OCI-LY7 (cell line): Measurements from ENCODE around the gene KRTAP12-2. TPM values are rescaled to one million over a fixed set of nuclear protein-coding genes. Genes with fewer than 3 reads are reported as not detected.

ENCODE experiments used
- BruUV-seq: library from RNA; stranded (reverse); fragments of 400-500 nt; replicated peaks from 2 replicates; lab custom pipeline; 2021; lab: Mats Ljungman, UMichigan
- CTCF ChIA-PET: fragments of 300-600 bp; sonication (Branson Sonifier 250); formaldehyde crosslinking; loops from one replicate; lab custom pipeline; 2022; ENCODE audit warnings: antibody characterized with exemption; ENCODE audit not compliant: unreplicated experiment; lab: Charles Lee
- POLR2A ChIA-PET: fragments of 300-600 bp; sonication (Branson Sonifier 250); formaldehyde crosslinking; loops from one replicate; lab custom pipeline; 2022; ENCODE audit warnings: antibody characterized with exemption; lab: Charles Lee
- DNase-seq: peaks from one replicate; pipeline ENCODE4 v3.0.0-alpha.2; 2015; ENCODE audit warnings: low spot score
- H2AFZ ChIP-seq: fragments of 200-600 bp; sonication (generic), shearing (Covaris generic); 2 replicates; pipeline ENCODE4 v1.6.1; 2014; ENCODE audit warnings: mild to moderate bottlenecking, antibody characterized with exemption, low read length, moderate library complexity
- H3K27ac ChIP-seq: fragments of 200-600 bp; sonication (generic); 2 replicates; pipeline ENCODE4 v1.5.1; 2014; ENCODE audit warnings: mixed run types, low read depth, mild to moderate bottlenecking, moderate library complexity, low read length, inconsistent platforms; ENCODE audit not compliant: poor library complexity, severe bottlenecking
- H3K36me3 ChIP-seq: fragments of 200-600 bp; sonication (generic); 2 replicates; pipeline ENCODE4 v1.6.1; 2014; ENCODE audit warnings: mild to moderate bottlenecking, antibody characterized with exemption, low read length, moderate library complexity, mixed read lengths; ENCODE audit not compliant: insufficient read depth
- H3K4me1 ChIP-seq: fragments of 200-600 bp; sonication (generic); 2 replicates; pipeline ENCODE4 v1.5.1; 2014; ENCODE audit warnings: mild to moderate bottlenecking, low read length; ENCODE audit not compliant: insufficient read depth, poor library complexity, severe bottlenecking
- H3K4me2 ChIP-seq: fragments of 200-600 bp; sonication (generic); 2 replicates; pipeline ENCODE4 v1.6.1; 2014; ENCODE audit warnings: mild to moderate bottlenecking, low read length
- H3K4me3 ChIP-seq: fragments of 200-600 bp; sonication (generic); 2 replicates; pipeline ENCODE4 v1.5.1; 2014; ENCODE audit warnings: mild to moderate bottlenecking, low read depth, low read length; ENCODE audit not compliant: poor library complexity, severe bottlenecking
- H3K79me2 ChIP-seq: fragments of 200-600 bp; sonication (generic); 2 replicates; pipeline ENCODE4 v1.6.1; 2016; ENCODE audit warnings: low read depth, mild to moderate bottlenecking, low read length, moderate library complexity, mixed read lengths; ENCODE audit not compliant: insufficient read depth
- H3K9me2 ChIP-seq: fragments of 200-600 bp; sonication (generic); 2 replicates; pipeline ENCODE4 v1.6.1; 2016; ENCODE audit warnings: mild to moderate bottlenecking, low read length, mixed read lengths; ENCODE audit not compliant: insufficient read depth
- H3K9me3 ChIP-seq: fragments of 200-600 bp; sonication (generic); 2 replicates; pipeline ENCODE4 v1.6.1; 2014; ENCODE audit warnings: mild to moderate bottlenecking, mixed run types, low read length, mixed read lengths
- H4K20me1 ChIP-seq: fragments of 200-600 bp; sonication (generic); 2 replicates; pipeline ENCODE4 v1.6.1; 2014; ENCODE audit warnings: mild to moderate bottlenecking, antibody characterized with exemption, low read length, moderate library complexity, mixed read lengths; ENCODE audit not compliant: insufficient read depth
- EZH2phosphoT487 ChIP-seq: fragments of 200-600 bp; sonication (generic); IDR thresholded peaks from 2 replicates; pipeline ENCODE4 v1.6.1; 2018; ENCODE audit warnings: low read depth, borderline replicate concordance, mild to moderate bottlenecking, mixed run types, antibody characterized with exemption, low read length, moderate library complexity, mixed read lengths
- intact Hi-C: fragments of 100-400 bp; cut with micrococcal nuclease; formaldehyde crosslinking; loops from one replicate; pipeline ENCODE4 v1.10.0; 2022; ENCODE audit not compliant: unreplicated experiment
- total RNA-seq, 2 experiments: library from RNA; depleted of rRNA in 1 of 2; stranded (reverse); fragments of >200 nt in 1 of 2; shearing (Covaris generic) in 1 of 2; gene quantifications; 2 replicates each; pipeline ENCODE4 v1.2.3, GENCODE V29; 2014 to 2022
- TF ChIP-seq, protein P1 (sequence below): fragments of 200-600 bp; sonication (generic); conservative IDR thresholded peaks from 2 replicates; pipeline ENCODE4 v1.5.1; 2014; ENCODE audit warnings: mild to moderate bottlenecking, antibody characterized with exemption, low read length, moderate library complexity, mixed read lengths

KRTAP12-2 gene
- total RNA-seq, 2 experiments from 2014 or later = not detected

DNA sequence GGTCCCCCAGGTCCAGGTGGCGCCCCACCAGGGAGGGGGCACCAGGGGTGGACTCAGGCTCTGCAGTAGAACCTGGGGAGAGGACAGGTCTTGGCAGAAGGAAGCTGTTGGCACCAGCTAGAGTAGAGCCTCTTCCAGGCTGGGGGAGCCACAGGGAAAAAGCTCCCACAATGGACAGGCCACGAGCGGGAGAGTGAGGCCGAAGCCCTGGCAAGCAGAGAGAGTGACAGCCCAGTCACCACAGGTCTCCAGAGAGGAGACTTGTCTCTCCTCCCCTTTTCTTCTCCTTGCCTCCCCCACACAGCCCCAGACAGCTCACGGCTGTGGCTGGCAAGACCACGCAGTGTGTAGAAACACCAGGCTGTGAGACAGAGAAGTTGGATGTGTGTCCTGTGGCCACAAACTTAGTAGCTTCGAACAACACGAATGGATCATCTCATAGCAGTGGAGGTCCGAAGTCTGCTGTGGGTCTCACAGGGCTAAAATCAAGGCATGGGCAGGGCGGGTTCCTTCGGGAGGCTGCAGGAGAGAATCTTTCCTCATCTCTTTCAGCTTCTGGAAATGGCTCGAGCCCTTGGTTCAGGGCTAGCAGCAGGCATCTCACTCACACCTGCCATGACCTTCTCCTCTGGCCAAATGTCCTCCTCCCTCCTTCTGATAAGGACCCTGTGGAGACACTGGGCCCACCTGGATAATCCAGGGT lies 15.6 kb downstream of the KRTAP12-2 start:
- no TSS peak for BruUV-seq
- H3K79me2 ChIP-seq = no peaks in the 10 kb centered on the region
- no peak overlapping the region for H3K27ac ChIP-seq
- TF ChIP-seq, protein P1, sequence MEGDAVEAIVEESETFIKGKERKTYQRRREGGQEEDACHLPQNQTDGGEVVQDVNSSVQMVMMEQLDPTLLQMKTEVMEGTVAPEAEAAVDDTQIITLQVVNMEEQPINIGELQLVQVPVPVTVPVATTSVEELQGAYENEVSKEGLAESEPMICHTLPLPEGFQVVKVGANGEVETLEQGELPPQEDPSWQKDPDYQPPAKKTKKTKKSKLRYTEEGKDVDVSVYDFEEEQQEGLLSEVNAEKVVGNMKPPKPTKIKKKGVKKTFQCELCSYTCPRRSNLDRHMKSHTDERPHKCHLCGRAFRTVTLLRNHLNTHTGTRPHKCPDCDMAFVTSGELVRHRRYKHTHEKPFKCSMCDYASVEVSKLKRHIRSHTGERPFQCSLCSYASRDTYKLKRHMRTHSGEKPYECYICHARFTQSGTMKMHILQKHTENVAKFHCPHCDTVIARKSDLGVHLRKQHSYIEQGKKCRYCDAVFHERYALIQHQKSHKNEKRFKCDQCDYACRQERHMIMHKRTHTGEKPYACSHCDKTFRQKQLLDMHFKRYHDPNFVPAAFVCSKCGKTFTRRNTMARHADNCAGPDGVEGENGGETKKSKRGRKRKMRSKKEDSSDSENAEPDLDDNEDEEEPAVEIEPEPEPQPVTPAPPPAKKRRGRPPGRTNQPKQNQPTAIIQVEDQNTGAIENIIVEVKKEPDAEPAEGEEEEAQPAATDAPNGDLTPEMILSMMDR = no peak
- TF ChIP-seq EZH2phosphoT487 = no peak
- no peaks in the 10 kb centered on the region for H4K20me1 ChIP-seq
- H3K4me3 ChIP-seq = no peak overlapping the region
- CTCF ChIA-PET = no interaction called here
- POLR2A ChIA-PET = no interaction called here
- H2AFZ ChIP-seq = no peak overlapping the region
- no peaks in the 10 kb centered on the region for H3K36me3 ChIP-seq
- H3K4me1 ChIP-seq = no peaks in the 10 kb centered on the region
- no peaks in the 10 kb centered on the region for H3K9me3 ChIP-seq
- intact Hi-C loops = no loop called here
- no peak for DNase-seq
- H3K9me2 ChIP-seq = no peaks in the 10 kb centered on the region
- H3K4me2 ChIP-seq = no peak overlapping the region

DNA sequence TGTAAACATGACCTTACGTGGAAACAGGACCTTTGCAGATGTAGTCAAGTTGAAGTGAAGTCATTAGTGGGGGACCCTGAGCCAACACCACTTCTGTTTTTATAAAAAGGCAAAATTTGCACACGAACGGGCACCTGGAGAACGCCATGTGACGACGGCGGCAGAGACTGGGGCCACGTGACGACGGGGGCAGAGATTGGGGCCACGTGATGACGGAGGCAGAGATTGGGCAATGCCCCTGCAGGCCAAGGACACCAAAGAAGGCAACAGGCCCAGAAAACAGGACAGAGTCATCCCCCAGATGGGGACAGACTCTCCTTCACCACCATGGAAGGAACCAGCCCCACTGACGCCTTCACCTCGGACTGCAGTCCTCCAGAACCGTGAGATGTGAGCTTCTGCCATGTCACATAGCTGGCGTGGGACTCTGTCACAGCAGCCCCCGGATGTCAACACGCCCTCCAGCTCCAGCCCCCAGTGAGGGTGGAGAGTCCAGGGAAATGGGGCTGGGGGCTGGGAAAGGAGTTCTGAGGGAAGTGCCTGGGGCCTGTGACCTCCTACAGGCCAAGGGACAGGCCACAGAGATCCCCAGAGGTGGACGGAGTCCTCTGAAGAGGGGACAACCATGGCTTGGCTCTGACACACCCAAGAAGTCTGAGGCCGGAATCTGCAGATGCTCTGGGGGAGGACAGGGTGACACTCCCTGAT lies 16.3 kb downstream of the KRTAP12-2 start:
- POLR2A ChIA-PET = no interaction called here
- CTCF ChIA-PET = no interaction called here
- Histone ChIP-seq H3K4me2 (no peak overlapping the region), H4K20me1 (no peaks in the 10 kb centered on the region), H3K27ac (no peak overlapping the region), H3K36me3 (no peaks in the 10 kb centered on the region), H3K9me3 (no peaks in the 10 kb centered on the region), H2AFZ (no peak overlapping the region), H3K9me2 (no peaks in the 10 kb centered on the region), H3K79me2 (no peaks in the 10 kb centered on the region), H3K4me3 (no peak overlapping the region), H3K4me1 (no peaks in the 10 kb centered on the region)
- no TSS peak for BruUV-seq
- no peak for TF ChIP-seq EZH2phosphoT487
- TF ChIP-seq, protein P1 = no peak
- intact Hi-C loops = no loop called here
- DNase-seq = no peak

DNA sequence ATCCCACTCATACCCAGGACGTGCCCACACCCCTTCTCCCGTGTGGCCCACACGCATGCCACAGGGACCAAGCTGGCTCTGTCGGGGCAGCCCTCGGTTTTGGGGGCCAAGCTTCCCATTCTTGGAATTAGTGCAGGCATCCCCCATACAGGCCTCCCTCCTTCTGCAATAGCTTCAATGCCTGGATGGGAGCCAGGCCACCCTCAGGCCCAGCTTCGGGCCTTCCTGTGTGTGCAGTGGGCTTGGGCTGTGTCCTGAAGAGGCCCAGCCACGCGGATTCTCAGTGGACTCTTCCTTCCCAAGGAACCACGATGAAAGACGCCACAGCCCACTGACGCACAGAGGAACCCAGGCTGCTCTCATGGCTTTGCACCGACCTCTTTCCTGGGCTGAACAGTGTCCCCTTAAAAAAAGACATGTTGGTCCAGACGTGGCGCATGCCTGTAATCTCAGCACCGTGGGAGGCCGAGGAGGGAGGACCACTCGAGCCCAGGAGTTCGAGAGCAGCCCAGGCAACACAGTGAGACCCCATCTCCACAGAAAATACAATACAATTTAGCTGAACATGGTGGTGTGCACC lies 17.1 kb downstream of the KRTAP12-2 start:
- DNase-seq = no peak
- H3K4me2 ChIP-seq = no peak overlapping the region
- no peak overlapping the region for H3K4me3 ChIP-seq
- H3K4me1 ChIP-seq = no peaks in the 10 kb centered on the region
- CTCF ChIA-PET = no interaction called here
- intact Hi-C loops = no loop called here
- H3K27ac ChIP-seq = no peak overlapping the region
- POLR2A ChIA-PET = no interaction called here
- H3K9me3 ChIP-seq = peaks cover 5% of the 10 kb centered on the region
- no peaks in the 10 kb centered on the region for H3K79me2 ChIP-seq
- BruUV-seq = no TSS peak
- no peaks in the 10 kb centered on the region for H3K36me3 ChIP-seq
- no peaks in the 10 kb centered on the region for H3K9me2 ChIP-seq
- no peaks in the 10 kb centered on the region for H4K20me1 ChIP-seq
- TF ChIP-seq, protein P1 = no peak
- TF ChIP-seq EZH2phosphoT487 = no peak
- H2AFZ ChIP-seq = no peak overlapping the region
